Ectodermal cell (in vitro differentiated cells): ENCODE data around the gene ZNF765. TPM values are rescaled to one million over a fixed set of nuclear protein-coding genes. Genes with fewer than 3 reads are reported as not detected.
"Not testable (repeated sequence)": the region's sequence is repeated elsewhere in the genome, so short reads cannot be mapped to it uniquely, and the experiment has no call there.

Experiments
- H3K27ac ChIP-seq: 2 replicates; pipeline ENCODE4 v1.7.0; 2013; ENCODE audit warnings: mild to moderate bottlenecking, low read depth, low read length; ENCODE audit not compliant: insufficient read depth, poor library complexity, severe bottlenecking
- H3K27me3 ChIP-seq: 2 replicates; pipeline ENCODE4 v1.7.0; 2013; ENCODE audit warnings: mild to moderate bottlenecking, low read length; ENCODE audit not compliant: insufficient read depth, control insufficient read depth, poor library complexity, severe bottlenecking
- H3K36me3 ChIP-seq: one replicate; pipeline ENCODE4 v1.7.0; 2013; ENCODE audit warnings: low read length; ENCODE audit not compliant: control insufficient read depth, insufficient read depth
- H3K4me1 ChIP-seq: one replicate; pipeline ENCODE4 v1.7.0; 2013; ENCODE audit warnings: low read length; ENCODE audit not compliant: control insufficient read depth, insufficient read depth
- H3K4me3 ChIP-seq: 2 replicates; pipeline ENCODE4 v1.7.0; 2013; ENCODE audit warnings: low read depth, low read length, control low read depth; ENCODE audit not compliant: insufficient read depth
- H3K9me3 ChIP-seq: 2 replicates; pipeline ENCODE4 v1.7.0; 2013; ENCODE audit warnings: mild to moderate bottlenecking, low read length, moderate library complexity; ENCODE audit not compliant: control insufficient read depth
- WGBS, 2 experiments: methylation state at CpG; one replicate each; pipeline ENCODE4 v1.1.7; 2013; ENCODE audit warnings: missing lambda C conversion rate in 2 of 2; 5-methylcytosine and 5-hydroxymethylcytosine counted together
- polyA plus RNA-seq, 4 experiments: library from polyadenylated mRNA; stranded (reverse); fragments of 50-300 nt; gene quantifications; one replicate each; pipeline ENCODE4 v1.2.3, GENCODE V29; 2013

The ZNF765 gene
- polyA plus RNA-seq (2013, experiment 1 of 4), result 8.7 TPM
- 10.1 TPM for polyA plus RNA-seq (2013, experiment 2 of 4)
- polyA plus RNA-seq (2013, experiment 3 of 4), result 7.9 TPM
- polyA plus RNA-seq (2013, experiment 4 of 4), result 11.1 TPM

DNA sequence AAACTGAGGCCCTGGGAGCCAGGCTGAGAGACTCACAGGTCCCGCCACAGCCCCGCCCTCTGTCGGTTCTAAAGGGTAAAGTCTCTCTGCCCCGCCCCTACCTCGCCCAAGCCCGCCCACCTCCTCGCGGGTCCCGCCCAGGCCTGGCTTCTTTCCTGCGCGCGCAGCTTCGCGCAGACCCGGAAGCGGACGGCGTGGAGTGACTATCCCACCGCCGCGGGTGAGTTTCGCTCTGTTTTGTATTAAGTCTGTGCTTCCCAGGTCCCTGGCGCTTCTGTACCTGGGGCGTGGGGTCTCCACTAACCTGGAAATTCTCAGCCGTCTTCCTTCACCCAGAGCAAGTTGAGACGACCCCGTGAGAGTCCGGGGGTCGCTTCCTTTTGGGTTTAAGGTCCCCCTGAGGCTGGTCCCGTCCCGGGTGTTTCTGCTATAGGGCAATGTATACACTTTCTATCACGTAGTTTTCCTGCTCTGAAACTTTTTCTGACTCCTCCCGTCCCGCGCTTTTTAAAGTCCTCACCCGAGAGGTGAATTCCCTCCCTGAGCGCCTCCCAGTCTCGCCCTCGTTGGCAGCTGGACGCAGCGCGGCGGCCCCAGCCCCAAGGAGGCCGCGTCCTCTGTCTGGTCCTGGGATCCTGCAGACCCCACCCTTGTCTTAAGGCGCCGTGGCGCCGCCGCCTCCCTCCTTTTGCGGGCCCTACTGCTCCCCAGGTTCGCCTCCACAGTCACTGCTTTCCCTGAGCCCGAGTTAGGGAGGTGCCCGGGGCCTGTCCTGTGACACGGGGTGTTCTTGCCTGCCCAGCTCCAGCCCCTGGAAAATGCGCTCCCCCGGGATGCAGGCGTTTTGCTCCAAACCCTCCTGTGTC, at the start of gene ZNF765:
Gene ZNF765, plus strand, starts transcription at position 176 of the 866 bp plus-strand sequence. CDS start 2,867 bp downstream, outside the sequence.
- no peaks in the 10 kb centered on the region for H3K9me3 ChIP-seq
- 0% methylated on average over 58 of the region's 58 CpGs for whole genome bisulfite sequencing, 2 experiments

DNA sequence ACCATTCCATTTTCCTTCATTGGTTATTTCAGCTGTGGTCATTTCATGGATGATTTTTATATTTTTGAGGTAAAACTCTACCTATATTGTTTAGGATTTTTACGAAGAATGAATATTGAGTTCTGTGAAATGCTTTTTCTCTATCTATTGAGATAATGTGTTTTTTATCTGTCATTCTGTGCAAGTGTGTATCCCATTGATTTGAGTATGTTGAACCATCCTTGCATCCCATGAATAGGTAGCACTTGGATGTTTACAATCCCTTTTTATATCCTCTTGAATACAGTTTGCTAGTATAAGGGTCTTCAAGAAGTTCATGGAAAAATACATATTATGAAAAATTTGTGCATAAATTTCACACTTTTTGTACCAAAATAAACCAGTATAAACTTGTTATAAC, 39.2 kb upstream of the ZNF765 start:
- H3K9me3 ChIP-seq, result peaks cover 12% of the 10 kb centered on the region
- H3K4me1 ChIP-seq, result no peaks in the 10 kb centered on the region
- WGBS, 2 experiments, result 90 to 95% methylated on average over 1 of the region's 1 CpG
- H3K36me3 ChIP-seq, result peaks cover 30% of the 10 kb centered on the region
- no peak overlapping the region for H3K4me3 ChIP-seq
- no peak overlapping the region for H3K27ac ChIP-seq
- H3K27me3 ChIP-seq, result no peaks in the 10 kb centered on the region

More for the DNA sequence above, at the start of gene ZNF765:
- Histone ChIP-seq H3K36me3 (no peaks in the 10 kb centered on the region), H3K27ac (peak within 1 kb of the TSS; percentile 69), H3K27me3 (no peaks in the 10 kb centered on the region), H3K4me1 (no peaks in the 10 kb centered on the region), H3K4me3 (peak within 1 kb of the TSS; percentile 89)

DNA sequence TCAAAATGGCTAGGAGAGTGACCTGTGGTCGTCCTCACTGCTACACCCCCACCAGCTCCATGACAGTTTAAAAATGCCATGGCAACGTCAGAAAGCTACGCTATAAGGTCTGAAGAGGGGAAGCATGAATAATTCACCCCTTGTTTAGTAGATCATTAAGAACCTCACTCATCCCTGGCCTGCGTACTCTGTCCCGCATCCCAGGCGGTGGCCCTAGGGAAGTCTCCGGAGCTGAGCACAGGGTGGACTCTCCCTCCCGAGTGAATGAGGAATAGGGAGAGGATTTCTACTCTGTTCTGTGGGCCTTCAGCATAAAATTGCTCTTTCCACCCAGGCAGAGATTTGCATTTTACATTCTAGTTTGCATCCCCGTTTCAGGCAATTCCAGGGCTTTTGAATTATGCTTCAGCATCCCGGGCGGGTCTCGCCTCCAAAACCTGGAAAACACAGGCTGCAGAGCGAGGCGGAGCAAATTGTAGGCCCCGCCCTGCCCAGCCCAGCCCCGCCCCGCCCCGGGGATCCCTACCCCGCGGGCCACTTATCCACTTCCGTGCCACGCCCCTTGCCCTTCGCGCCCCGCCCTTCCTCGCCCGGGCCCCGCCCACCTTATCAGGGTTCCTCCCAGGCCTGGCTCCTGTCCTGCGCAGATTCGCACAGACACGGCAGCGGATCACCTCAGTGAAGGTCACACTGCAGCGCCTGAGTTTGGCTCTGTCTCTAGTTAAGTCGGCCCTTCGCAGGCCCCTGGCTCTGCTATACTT, 36.9 kb upstream of the ZNF765 start:
- H3K4me3 ChIP-seq, result no peak overlapping the region
- peaks cover 6% of the 10 kb centered on the region for H3K9me3 ChIP-seq
- 90 to 92% methylated on average over 35 of the region's 35 CpGs for WGBS, 2 experiments
- no peak overlapping the region for H3K27ac ChIP-seq
- peaks cover 7% of the 10 kb centered on the region for H3K36me3 ChIP-seq
- no peaks in the 10 kb centered on the region for H3K27me3 ChIP-seq
- H3K4me1 ChIP-seq, result no peaks in the 10 kb centered on the region

DNA sequence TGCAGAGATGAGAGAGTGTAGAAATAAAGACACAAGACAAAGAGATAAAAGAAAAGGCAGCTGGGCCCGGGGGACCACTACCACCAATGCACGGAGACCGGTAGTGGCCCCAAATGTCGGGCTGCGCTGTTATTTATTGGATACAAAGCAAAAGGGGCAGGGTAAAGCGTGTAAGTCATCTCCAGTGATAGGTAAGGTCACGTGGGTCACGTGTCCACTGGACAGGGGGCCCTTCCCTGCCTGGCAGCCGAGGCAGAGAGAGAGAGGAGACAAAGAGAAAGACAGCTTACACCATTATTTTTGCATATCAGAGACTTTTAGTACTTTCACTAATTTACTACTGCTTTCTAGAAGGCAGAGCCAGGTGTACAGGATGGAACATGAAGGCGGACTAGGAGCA, 34.9 kb upstream of the ZNF765 start:
- H3K27me3 ChIP-seq, H3K4me1 ChIP-seq, H3K4me3 ChIP-seq, H3K9me3 ChIP-seq, H3K27ac ChIP-seq, H3K36me3 ChIP-seq: not testable (repeated sequence)
- 95 to 97% methylated on average over 7 to 9 of the region's 10 CpGs for WGBS, 2 experiments

DNA sequence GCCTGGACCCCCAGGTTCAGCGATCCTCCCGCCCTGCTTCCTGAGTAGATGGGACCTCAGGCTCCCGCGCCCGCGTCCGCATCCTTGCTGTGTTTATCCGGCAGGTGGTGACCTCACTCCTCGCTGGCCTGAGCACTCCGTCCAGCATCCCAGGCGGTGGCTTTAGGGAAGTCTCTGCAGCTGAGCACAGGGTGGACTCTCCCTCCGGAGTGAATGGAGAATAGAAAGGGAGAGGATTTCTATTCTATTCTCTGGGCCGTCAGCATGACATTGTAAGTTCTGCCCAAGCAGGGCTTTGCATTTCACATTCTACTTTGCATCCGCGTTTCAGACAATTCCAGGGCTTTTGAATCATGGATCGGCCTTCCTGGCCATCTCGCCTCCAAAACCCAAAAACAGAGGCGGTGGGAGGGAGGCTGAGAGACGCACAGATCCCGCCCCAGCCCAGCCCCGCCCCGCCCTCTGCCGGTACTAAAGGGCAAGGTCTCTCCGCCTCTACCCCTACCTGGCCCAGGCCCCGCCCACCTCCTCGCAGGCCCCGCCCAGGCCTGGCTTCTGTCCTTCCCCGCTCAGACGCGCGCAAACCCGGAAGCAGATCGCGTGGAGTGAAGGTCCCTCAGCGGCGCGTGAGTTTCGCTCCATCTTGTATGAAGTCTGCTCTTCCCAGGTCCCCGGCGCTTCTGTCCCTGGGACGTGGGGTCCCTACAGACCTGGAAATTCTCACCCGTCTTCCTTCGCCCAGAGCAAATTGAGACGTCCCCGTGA, 29.6 kb upstream of the ZNF765 start, which contains the start of gene ZNF525:
Gene ZNF525, plus strand, starts transcription at position 572 of the 765 bp plus-strand sequence. CDS start 6,577 bp downstream, outside the sequence.
- Histone ChIP-seq H3K4me3 (peak within 1 kb of the TSS; percentile 52), H3K36me3 (no peaks in the 10 kb centered on the region), H3K27ac (no peak within 1 kb of the TSS), H3K4me1 (peaks cover 6% of the 10 kb centered on the region), H3K27me3 (peaks cover 17% of the 10 kb centered on the region), H3K9me3 (no peaks in the 10 kb centered on the region)
- 1 to 2% methylated on average over 45 of the region's 45 CpGs for WGBS, 2 experiments

DNA sequence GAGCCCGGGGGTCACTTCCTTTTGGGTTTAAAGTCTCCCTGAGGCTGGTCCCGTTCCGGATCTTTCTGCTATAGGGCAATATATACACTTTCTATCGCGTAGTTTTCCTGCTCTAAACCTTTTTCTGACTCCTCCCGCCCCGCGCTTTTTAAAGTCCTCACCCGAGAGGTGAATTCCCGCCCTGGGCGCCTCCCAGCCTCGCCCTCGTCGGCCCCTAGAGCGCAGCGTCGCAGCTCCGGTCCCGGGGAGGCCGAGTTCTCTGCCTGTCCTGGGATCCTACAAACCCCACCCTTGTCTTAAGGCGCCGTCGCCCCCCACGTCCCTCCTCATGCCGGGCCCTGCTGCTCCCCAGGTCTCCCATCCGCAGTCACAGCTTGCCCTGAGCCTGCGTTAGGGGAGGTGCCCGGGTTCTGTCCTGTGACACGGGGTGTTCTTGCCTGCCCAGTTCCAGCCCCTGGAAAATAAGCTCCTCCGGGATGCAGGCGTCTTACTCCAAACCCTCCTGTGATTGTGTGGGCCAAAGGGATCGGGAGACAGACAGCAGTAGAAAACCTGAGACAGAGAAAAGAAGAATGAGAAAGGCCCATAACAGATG, 29.0 kb upstream of the ZNF765 start:
- peaks cover 6% of the 10 kb centered on the region for H3K4me1 ChIP-seq
- H3K27me3 ChIP-seq, result peaks cover 17% of the 10 kb centered on the region
- no peaks in the 10 kb centered on the region for H3K36me3 ChIP-seq
- H3K27ac ChIP-seq, result no peak overlapping the region
- no peaks in the 10 kb centered on the region for H3K9me3 ChIP-seq
- WGBS, 2 experiments, result 0 to 1% methylated on average over 32 of the region's 32 CpGs
- peak overlapping the region; percentile 52 for H3K4me3 ChIP-seq

DNA sequence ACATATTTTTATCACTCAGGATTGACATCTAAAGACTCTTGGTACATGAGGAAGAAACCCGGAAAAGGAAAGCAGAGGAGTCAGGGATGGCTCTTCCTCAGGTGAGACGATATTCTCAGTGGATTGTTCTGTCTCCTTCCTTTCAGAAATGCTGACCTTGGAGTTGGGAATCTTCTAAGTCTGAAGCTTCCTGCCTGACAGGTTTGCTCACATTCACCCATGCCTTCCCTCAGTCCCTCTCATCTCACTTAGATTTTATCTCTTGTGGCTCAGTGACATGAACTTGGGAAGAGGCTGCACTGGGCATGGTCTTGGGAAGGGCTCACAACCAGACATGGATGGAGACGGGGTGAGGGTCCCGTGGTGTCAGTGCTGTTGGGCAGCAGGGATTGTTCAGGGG, 22.8 kb upstream of the ZNF765 start:
- WGBS, 2 experiments, result 90 to 92% methylated on average over 4 of the region's 4 CpGs
- no peak overlapping the region for H3K27ac ChIP-seq
- H3K4me3 ChIP-seq, result no peak overlapping the region
- H3K9me3 ChIP-seq, result no peaks in the 10 kb centered on the region
- H3K36me3 ChIP-seq, result no peaks in the 10 kb centered on the region
- no peaks in the 10 kb centered on the region for H3K27me3 ChIP-seq
- no peaks in the 10 kb centered on the region for H3K4me1 ChIP-seq

DNA sequence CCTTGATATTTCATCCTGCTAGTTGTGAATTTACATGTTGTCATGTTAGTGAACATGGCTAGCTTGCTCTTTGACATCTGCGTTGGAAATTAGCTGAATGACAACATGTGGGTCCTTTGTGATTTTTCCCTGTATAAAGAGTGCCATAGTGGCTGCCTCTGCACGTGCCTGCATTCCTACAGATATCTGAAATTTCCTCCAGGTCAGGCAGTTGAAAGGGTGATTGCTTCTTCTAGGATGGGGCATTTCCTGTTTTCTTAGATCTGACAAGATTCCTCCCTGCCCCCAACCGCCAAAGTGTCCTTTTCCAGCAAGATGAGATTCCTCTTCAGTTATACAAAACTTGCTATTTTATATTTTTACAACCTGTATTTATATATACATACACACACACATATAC, 20.7 kb upstream of the ZNF765 start:
- no peaks in the 10 kb centered on the region for H3K4me1 ChIP-seq
- H3K27me3 ChIP-seq, result no peaks in the 10 kb centered on the region
- H3K27ac ChIP-seq, result no peak overlapping the region
- H3K36me3 ChIP-seq, result peaks cover 7% of the 10 kb centered on the region
- no peaks in the 10 kb centered on the region for H3K9me3 ChIP-seq
- 81% methylated on average over 3 of the region's 3 CpGs for WGBS, 2 experiments
- H3K4me3 ChIP-seq, result no peak overlapping the region

DNA sequence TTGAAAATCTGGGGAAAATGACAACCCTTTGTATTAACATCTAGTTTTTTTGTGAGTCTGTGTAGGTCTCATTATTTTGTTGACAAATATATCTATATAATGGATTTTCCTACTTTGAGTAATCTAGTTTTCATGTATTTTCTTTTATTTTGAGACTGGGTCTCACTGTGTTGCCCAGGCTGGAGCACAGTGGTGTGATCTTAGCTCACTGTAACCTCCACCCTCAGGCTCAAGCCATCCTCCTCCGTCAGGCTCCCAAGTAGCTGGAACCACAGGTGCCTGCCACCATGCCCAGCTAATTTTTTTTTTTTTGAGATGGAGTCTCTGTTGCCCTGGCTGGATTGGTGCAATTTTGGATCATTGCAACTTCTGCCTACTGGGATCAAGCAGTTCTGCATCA, 20.2 kb upstream of the ZNF765 start:
- peaks cover 7% of the 10 kb centered on the region for H3K36me3 ChIP-seq
- no peak overlapping the region for H3K27ac ChIP-seq

More for the DNA sequence above, 20.2 kb upstream of the ZNF765 start:
- no peaks in the 10 kb centered on the region for H3K9me3 ChIP-seq
- no peak overlapping the region for H3K4me3 ChIP-seq
- no peaks in the 10 kb centered on the region for H3K27me3 ChIP-seq
- H3K4me1 ChIP-seq, result no peaks in the 10 kb centered on the region
- 88 to 93% methylated on average over 1 of the region's 1 CpG for WGBS, 2 experiments
